Measurements from ENCODE around the gene HK1. TPM values are rescaled to one million over a fixed set of nuclear protein-coding genes. Genes with fewer than 3 reads are reported as not detected.
A peak's percentile ranks its signal among the peaks of the same experiment; 100 is the strongest.
"Not testable (repeated sequence)": the region's sequence is repeated elsewhere in the genome, so short reads cannot be mapped to it uniquely, and the experiment has no call there.

The HK1 gene
- total RNA-seq, 2 experiments from 2014 or later, result 258 to 261 TPM

DNA sequence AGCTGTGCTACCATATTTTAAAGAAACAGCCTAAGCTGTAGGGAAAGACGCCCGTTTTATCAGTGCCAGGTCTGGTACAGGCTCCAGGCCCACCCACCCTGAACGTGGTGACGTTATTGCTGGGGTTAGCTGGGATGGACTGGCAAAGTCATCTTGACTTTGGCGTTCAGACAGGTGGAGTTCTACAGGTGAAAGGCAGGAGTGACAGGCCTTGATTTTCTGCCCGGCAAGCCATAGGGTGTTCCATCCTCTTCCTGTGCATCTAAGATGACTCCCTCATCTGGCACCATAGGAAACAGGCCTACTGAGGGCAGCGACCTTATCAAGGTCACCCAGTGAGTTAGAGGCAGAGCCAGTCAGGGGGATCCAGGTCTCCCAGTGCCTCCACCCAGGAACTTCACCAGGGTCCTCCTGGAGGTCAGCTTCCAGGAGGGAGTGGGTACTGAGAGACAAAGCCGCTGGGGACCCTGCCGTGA, 41.6 kb downstream of the HK1 start:
- Mint-ChIP-seq H3K36me3 (ENCODE audit: low read depth) (peaks cover 32% of the 10 kb centered on the region), H3K27ac (peak overlapping the region; percentile 92), H3K27me3 (no peaks in the 10 kb centered on the region), H3K4me1 (peaks cover 68% of the 10 kb centered on the region), H3K9me3 (ENCODE audit: low read depth) (no peaks in the 10 kb centered on the region), H3K4me3 (peak overlapping the region; percentile 86)
- no peak for ATAC-seq
- intact Hi-C loops (cut with DNase I, micrococcal nuclease), result loop anchor here (1.0 to 10.0 kb wide), 16 partner anchors 8 to 1515 kb away; partner anchors contain the start of genes CCAR1 (in 1 of the 2), DDX21 (in 1 of the 2), FAM241B (in 1 of the 2) and KIFBP (in 1 of the 2)
- DNase-seq, result peak; percentile 26
- POLR2A ChIA-PET, result interaction anchor here (1.0 kb wide), 1 partner anchor 8 kb away, joined by 5 read pairs; no protein-coding TSS in a partner anchor
- CTCF ChIA-PET, result interaction anchor here (0.5 to 1.9 kb wide), 10 partner anchors 7 to 226 kb away, joined by 3 to 9 read pairs (median 4); no protein-coding TSS in a partner anchor

DNA sequence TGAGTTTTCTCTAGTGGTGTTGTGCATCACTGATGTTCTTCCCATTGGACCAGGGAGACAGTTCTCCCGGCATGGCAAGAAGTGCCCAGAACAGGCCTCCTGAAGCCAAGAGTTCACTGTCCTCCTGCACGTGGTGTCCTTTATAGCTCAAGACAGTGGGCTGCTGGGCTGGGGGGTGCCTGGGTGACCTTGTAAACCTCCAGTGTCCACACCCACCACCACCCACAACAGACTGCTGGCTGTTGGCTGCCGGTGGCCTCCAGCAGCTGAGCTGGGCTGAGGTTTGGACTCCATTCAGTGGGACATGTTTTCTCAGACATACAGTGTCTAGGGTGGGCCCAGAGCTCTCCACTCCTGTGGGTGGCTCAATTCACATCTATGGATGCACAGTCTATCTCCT, 42.2 kb downstream of the HK1 start:
- H3K27me3 Mint-ChIP-seq, result no peaks in the 10 kb centered on the region
- H3K9me3 Mint-ChIP-seq (ENCODE audit: low read depth), result no peaks in the 10 kb centered on the region
- CTCF ChIA-PET, result interaction anchor here (0.6 to 0.7 kb wide), 2 partner anchors 69 to 87 kb away, joined by 4 read pairs; no protein-coding TSS in a partner anchor
- POLR2A ChIA-PET, result interaction anchor here (0.9 kb wide), 1 partner anchor 87 kb away, joined by 3 read pairs; no protein-coding TSS in a partner anchor
- intact Hi-C loops (cut with DNase I, micrococcal nuclease), result loop anchor here in 1 of 2 experiments (5.0 kb wide), 1 partner anchor 42 kb away; no protein-coding TSS in a partner anchor
- peaks cover 71% of the 10 kb centered on the region for H3K4me1 Mint-ChIP-seq
- DNase-seq, result no peak
- peaks cover 32% of the 10 kb centered on the region for H3K36me3 Mint-ChIP-seq (ENCODE audit: low read depth)
- peak overlapping the region; percentile 86 for H3K4me3 Mint-ChIP-seq
- no peak for ATAC-seq
- peak overlapping the region; percentile 92 for H3K27ac Mint-ChIP-seq

DNA sequence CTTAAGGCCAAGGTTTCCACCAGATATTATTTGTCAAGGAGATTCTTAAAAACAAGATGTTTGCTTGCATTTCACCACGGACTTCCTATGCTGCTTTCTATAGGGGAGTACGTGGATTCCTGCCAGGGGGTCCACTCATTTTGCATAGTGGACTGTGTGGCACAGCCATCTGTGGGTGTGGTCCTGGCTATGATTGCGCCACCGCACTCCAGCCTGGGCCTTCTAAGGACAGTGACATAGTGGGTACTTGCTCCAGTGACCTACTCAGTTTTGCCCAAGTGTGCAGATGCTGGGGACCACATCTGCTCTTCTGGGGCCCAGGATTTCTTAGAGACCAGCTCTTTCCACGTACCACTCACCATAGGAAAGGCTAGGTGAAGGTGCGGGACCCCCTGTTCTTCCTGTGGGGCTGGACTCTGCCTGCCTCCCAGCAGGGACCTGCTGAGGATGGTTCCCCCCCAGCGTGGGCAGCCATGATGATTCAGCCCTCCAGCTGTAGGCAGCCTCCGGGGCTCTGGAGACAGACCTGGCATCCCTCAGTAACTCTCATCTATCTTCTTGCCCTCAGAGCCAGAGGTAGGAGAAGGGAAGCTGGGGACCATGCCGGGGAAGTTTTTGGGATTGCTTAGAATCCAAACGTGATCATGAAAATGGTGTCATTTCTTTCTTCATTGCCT, 42.9 kb downstream of the HK1 start:
- ATAC-seq, result no peak
- POLR2A ChIA-PET, result interaction anchor here (0.9 kb wide), 1 partner anchor 86 kb away, joined by 3 read pairs; no protein-coding TSS in a partner anchor
- CTCF ChIA-PET, result interaction anchor here (0.8 kb wide), 1 partner anchor 14 kb away, joined by 3 read pairs; no protein-coding TSS in a partner anchor
- Mint-ChIP-seq H3K27ac (peak overlapping the region; percentile 92), H3K4me3 (peak overlapping the region; percentile 86), H3K4me1 (peaks cover 71% of the 10 kb centered on the region), H3K9me3 (ENCODE audit: low read depth) (no peaks in the 10 kb centered on the region), H3K36me3 (ENCODE audit: low read depth) (peaks cover 35% of the 10 kb centered on the region), H3K27me3 (no peaks in the 10 kb centered on the region)
- intact Hi-C loops (cut with DNase I, micrococcal nuclease), result loop anchor here in 1 of 2 experiments (5.0 kb wide), 1 partner anchor 41 kb away; no protein-coding TSS in a partner anchor
- DNase-seq, result no peak

DNA sequence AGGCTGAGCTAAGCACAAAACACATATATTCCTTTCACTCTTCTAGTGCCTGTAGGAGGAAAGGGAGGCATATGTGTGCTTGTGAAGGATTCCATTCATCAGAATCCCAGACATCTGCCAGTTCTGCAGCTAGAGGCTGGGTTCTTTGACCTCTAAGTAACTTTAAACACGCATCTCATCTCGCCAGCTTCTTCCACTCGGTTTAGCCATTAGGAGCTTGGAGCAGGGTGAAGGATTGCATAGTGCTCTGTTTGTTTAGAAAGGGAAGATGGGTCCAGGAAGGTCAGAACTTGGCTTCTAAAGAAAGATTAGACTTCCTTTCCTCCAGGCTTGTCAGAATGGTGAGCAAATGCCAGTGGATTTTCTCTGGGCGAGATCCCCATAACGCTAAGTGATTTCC, 43.6 kb downstream of the HK1 start:
- ChIA-PET POLR2A (no interaction called here), CTCF (interaction anchor here (0.8 kb wide), 1 partner anchor 13 kb away, joined by 3 read pairs; no protein-coding TSS in a partner anchor)
- Mint-ChIP-seq H3K36me3 (ENCODE audit: low read depth) (peaks cover 35% of the 10 kb centered on the region), H3K4me1 (peaks cover 70% of the 10 kb centered on the region), H3K9me3 (ENCODE audit: low read depth) (no peaks in the 10 kb centered on the region), H3K27me3 (no peaks in the 10 kb centered on the region), H3K4me3 (no peak overlapping the region), H3K27ac (peak overlapping the region; percentile 27)
- ATAC-seq, result no peak
- DNase-seq, result no peak
- intact Hi-C loops (cut with DNase I, micrococcal nuclease), result loop anchor here in 1 of 2 experiments (5.0 kb wide), 1 partner anchor 40 kb away; no protein-coding TSS in a partner anchor

DNA sequence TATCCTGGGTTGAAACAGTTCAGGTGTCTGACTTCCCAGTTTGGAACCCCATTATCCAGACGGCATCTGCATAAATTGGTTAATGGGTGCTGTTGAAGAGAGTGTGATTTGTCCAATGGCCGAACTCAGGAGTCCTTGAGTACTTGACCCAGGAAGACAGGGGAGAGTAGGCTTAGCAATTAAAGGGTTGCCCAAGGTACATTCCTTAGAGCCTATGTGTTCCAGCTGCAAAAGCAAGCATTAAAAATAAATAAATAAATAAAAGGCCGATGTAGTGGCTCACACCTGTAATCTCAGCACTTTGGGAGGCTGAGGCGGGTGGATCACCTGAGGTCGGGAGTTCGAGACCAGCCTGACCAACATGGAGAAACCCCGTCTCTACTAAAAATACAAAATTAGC, 44.0 kb downstream of the HK1 start:
- H3K27ac Mint-ChIP-seq; H3K4me3 Mint-ChIP-seq; POLR2A ChIA-PET; H3K9me3 Mint-ChIP-seq (ENCODE audit: low read depth); DNase-seq; ATAC-seq; H3K27me3 Mint-ChIP-seq: not testable (repeated sequence)
- CTCF ChIA-PET, result interaction anchor here (0.8 kb wide), 2 partner anchors 12 to 578 kb away, joined by 3 read pairs; no protein-coding TSS in a partner anchor
- intact Hi-C loops (cut with DNase I, micrococcal nuclease), result loop anchor here in 1 of 2 experiments (5.0 kb wide), 1 partner anchor 40 kb away; no protein-coding TSS in a partner anchor
- Mint-ChIP-seq H3K36me3 (ENCODE audit: low read depth) (peaks cover 37% of the 10 kb centered on the region), H3K4me1 (peaks cover 71% of the 10 kb centered on the region)

DNA sequence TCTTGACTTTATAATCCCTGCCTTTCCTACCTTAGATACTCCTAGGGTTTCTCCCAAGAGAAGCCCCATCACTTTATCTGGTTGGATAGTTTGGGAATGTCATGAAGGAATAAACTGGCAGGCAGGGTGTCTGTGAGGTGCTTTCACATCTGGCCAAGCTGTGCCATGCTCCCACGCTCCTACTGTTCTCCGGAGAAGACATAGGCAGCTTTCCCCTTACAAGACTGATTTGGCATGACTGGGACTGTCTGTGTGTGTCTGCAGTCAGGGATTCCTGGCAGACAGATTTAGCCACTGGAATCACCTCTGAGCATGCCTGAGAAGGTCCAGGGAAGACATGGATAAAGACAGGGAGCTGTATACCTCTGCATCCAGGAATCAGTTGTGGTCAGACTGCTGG, 45.3 kb downstream of the HK1 start:
- Mint-ChIP-seq H3K36me3 (ENCODE audit: low read depth) (peaks cover 43% of the 10 kb centered on the region), H3K4me3 (no peak overlapping the region), H3K27ac (no peak overlapping the region), H3K9me3 (ENCODE audit: low read depth) (no peaks in the 10 kb centered on the region), H3K4me1 (peaks cover 79% of the 10 kb centered on the region), H3K27me3 (no peaks in the 10 kb centered on the region)
- CTCF ChIA-PET, result interaction anchor here (0.7 kb wide), 1 partner anchor 9 kb away, joined by 3 read pairs; no protein-coding TSS in a partner anchor
- DNase-seq (no peak), ATAC-seq (no peak)
- intact Hi-C loops (cut with DNase I, micrococcal nuclease), result loop anchor here in 1 of 2 experiments (5.0 kb wide), 1 partner anchor 39 kb away; no protein-coding TSS in a partner anchor
- POLR2A ChIA-PET, result no interaction called here

DNA sequence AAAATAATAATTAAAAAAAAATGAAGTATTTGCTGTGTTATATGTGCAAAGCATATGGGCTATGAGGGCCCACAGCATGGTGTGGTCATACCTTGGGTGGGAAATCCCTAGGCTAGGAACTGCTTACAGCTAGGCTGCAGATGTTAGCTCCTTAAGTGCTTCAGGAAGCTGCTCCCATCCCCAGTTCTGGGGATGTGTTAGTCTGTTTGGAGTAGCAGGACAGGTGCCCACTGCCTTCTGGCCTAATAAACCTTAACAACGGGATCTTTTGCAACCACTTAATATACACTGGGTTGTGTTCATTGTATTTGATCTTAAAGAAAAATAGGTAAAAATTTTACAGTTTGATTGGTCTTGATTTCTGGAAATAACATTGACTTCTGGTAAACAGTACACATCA, 46.3 kb downstream of the HK1 start:
- no peak overlapping the region for H3K27ac Mint-ChIP-seq

DNA sequence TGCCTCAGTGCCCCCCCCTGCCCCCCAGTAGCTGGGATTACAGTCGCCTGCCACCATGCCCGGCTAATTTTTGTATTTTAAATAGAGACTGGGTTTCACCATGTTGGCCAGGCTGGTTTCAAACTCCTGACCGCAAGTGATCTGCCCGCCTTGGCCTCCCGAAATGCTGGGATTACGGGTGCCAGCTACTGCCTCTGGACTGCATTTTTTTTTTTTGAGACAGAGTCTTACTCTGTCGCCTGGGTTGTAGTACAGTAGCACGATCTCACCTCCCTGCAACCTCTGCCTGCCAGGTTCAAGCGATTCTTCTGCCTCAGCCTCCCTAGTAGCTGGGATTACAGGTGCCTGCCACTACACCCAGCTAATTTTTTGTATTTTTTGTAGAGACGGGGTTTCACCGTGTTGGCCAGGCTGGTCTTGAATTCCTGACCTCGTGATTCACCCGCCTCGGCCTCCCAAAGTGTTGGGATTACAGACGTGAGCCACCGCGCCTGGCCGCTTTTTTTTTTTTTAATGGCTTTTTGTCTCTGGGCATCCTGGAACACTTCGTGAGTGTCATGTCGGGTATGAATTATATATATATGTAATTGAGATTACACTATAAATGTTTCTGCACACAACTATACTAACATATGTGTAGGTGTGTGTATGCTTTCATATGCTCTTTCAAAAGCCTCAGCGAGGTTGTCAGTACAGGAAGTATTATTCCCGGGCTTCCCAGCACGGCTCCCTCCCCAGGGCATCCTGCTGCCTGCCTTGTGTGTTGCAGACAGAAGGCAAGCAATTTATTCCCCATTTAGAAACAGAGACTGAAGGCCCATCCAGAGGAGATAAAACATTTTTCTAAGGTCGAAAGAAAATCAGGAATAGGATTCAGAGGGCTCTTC, 47.6 kb downstream of the HK1 start:
- ChIA-PET POLR2A (interaction anchor here (1.2 kb wide), 1 partner anchor 11 kb away, joined by 3 read pairs; no protein-coding TSS in a partner anchor), CTCF (interaction anchor here (0.7 to 2.4 kb wide), 3 partner anchors 7 to 494 kb away, joined by 3 to 7 read pairs (median 4); no protein-coding TSS in a partner anchor)
- H3K36me3 Mint-ChIP-seq (ENCODE audit: low read depth), result peaks cover 37% of the 10 kb centered on the region

More for the DNA sequence above, 46.3 kb downstream of the HK1 start:
- intact Hi-C loops (cut with DNase I, micrococcal nuclease), result loop anchor here in 1 of 2 experiments (5.0 kb wide), 1 partner anchor 38 kb away; no protein-coding TSS in a partner anchor
- Mint-ChIP-seq H3K4me3 (no peak overlapping the region), H3K9me3 (ENCODE audit: low read depth) (no peaks in the 10 kb centered on the region), H3K27me3 (no peaks in the 10 kb centered on the region), H3K36me3 (ENCODE audit: low read depth) (peaks cover 39% of the 10 kb centered on the region), H3K4me1 (peaks cover 84% of the 10 kb centered on the region)
- DNase-seq (no peak), ATAC-seq (no peak)
- CTCF ChIA-PET, result interaction anchor here (0.6 kb wide), 1 partner anchor 30 kb away, joined by 4 read pairs; no protein-coding TSS in a partner anchor
- POLR2A ChIA-PET, result interaction anchor here (0.6 to 1.2 kb wide), 2 partner anchors 13 to 89 kb away, joined by 3 read pairs; no protein-coding TSS in a partner anchor

DNA sequence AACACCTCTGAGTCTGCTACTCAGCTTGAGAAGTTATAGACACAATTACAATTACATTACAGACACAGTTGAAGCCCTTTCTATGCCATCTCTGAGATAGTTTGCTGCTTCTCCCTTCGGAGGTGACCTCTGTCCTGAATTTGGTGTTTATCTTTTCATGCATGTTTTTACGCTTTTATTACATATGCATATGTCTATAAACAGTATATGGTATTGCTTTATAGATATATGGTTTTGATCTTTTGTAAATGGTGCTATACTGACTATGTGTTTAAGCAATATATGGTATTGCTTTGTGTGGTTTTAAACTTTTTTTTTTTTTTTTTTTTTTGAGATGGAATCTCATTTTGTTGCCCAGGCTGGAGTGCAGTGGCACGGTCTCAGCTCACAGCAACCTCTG, 48.4 kb downstream of the HK1 start:
- H3K9me3 Mint-ChIP-seq (ENCODE audit: low read depth), result no peaks in the 10 kb centered on the region
- peaks cover 69% of the 10 kb centered on the region for H3K4me1 Mint-ChIP-seq
- H3K36me3 Mint-ChIP-seq (ENCODE audit: low read depth), result peaks cover 31% of the 10 kb centered on the region
- no peak overlapping the region for H3K4me3 Mint-ChIP-seq
- no peak overlapping the region for H3K27ac Mint-ChIP-seq
- CTCF ChIA-PET, result interaction anchor here (1.2 to 2.4 kb wide), 4 partner anchors 8 to 59 kb away, joined by 3 to 11 read pairs (median 6); no protein-coding TSS in a partner anchor
- intact Hi-C loops (cut with DNase I, micrococcal nuclease), result no loop called here
- DNase-seq (no peak), ATAC-seq (no peak)
- POLR2A ChIA-PET, result interaction anchor here (1.1 kb wide), 1 partner anchor 19 kb away, joined by 3 read pairs; no protein-coding TSS in a partner anchor
- H3K27me3 Mint-ChIP-seq, result no peaks in the 10 kb centered on the region

More for the DNA sequence above, 47.6 kb downstream of the HK1 start:
- Mint-ChIP-seq H3K27ac (peak overlapping the region; percentile 7), H3K4me1 (peaks cover 78% of the 10 kb centered on the region)
- H3K27me3 Mint-ChIP-seq; DNase-seq; intact Hi-C loops (cut with DNase I, micrococcal nuclease); H3K9me3 Mint-ChIP-seq (ENCODE audit: low read depth); ATAC-seq; H3K4me3 Mint-ChIP-seq: not testable (repeated sequence)

Data from activated CD4-positive, alpha-beta T cell treated with anti-CD3 and anti-CD28 coated beads for 36 hours (primary cell).